GM12865 (cell line): ENCODE measurements around the gene CREBRF.
"Not testable (repeated sequence)": the region's sequence is repeated elsewhere in the genome, so short reads cannot be mapped to it uniquely, and the experiment has no call there.

Experiments used
- DNase-seq: peaks from one replicate; pipeline ENCODE4 v3.0.0; 2010; ENCODE audit warnings: low read depth
- H3K4me3 ChIP-seq: 2 replicates; pipeline ENCODE4 v1.5.1; 2011; ENCODE audit warnings: mild to moderate bottlenecking, low read depth, low read length, control low read depth
- TF ChIP-seq, protein P1 (sequence below): IDR thresholded peaks from 2 replicates; pipeline ENCODE4 v1.5.1; 2011; ENCODE audit warnings: low read length, control low read depth, low read depth, inconsistent platforms; ENCODE audit not compliant: insufficient read depth; ENCODE audit errors: missing control alignments

The CREBRF gene

GRCh38 chr5:173057062-173057924 lies 1.1 kb downstream of the CREBRF start:
- TF ChIP-seq, protein P1, sequence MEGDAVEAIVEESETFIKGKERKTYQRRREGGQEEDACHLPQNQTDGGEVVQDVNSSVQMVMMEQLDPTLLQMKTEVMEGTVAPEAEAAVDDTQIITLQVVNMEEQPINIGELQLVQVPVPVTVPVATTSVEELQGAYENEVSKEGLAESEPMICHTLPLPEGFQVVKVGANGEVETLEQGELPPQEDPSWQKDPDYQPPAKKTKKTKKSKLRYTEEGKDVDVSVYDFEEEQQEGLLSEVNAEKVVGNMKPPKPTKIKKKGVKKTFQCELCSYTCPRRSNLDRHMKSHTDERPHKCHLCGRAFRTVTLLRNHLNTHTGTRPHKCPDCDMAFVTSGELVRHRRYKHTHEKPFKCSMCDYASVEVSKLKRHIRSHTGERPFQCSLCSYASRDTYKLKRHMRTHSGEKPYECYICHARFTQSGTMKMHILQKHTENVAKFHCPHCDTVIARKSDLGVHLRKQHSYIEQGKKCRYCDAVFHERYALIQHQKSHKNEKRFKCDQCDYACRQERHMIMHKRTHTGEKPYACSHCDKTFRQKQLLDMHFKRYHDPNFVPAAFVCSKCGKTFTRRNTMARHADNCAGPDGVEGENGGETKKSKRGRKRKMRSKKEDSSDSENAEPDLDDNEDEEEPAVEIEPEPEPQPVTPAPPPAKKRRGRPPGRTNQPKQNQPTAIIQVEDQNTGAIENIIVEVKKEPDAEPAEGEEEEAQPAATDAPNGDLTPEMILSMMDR = no peak
- peak; percentile 99 for DNase-seq
- peak overlapping the region; percentile 96 for H3K4me3 ChIP-seq

DNA sequence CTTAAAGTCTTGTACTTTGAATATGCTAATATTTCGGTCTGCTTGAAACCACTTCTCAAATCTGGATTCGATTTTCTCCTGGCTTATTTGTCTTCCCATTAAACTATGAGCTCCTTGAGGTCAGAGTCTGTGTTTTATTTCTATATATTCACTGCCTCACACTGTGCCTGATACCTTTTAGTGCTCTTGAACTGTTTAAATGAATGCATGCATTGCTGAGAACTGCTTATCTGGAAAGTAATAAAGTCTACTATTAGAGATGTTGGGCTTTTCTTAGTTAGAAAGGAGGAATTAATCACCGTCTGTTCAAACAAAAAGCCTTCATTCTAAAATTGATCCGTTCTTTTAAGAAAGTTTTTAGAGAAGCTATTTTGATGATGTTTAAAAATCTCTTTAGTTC lies 6.0 kb downstream of the CREBRF start:
- no peak overlapping the region for H3K4me3 ChIP-seq
- TF ChIP-seq, protein P1 = no peak
- DNase-seq = no peak

- peak; percentile 25 for DNase-seq
- TF ChIP-seq, protein P1 = no peak
- H3K4me3 ChIP-seq = no peak overlapping the region
These were observed 9.0 kb downstream of the CREBRF start for GRCh38 chr5:173065155-173065554.

GRCh38 chr5:173069671-173070070 lies 13.5 kb downstream of the CREBRF start:
- H3K4me3 ChIP-seq = no peak overlapping the region
- TF ChIP-seq, protein P1 = no peak
- no peak for DNase-seq

DNA sequence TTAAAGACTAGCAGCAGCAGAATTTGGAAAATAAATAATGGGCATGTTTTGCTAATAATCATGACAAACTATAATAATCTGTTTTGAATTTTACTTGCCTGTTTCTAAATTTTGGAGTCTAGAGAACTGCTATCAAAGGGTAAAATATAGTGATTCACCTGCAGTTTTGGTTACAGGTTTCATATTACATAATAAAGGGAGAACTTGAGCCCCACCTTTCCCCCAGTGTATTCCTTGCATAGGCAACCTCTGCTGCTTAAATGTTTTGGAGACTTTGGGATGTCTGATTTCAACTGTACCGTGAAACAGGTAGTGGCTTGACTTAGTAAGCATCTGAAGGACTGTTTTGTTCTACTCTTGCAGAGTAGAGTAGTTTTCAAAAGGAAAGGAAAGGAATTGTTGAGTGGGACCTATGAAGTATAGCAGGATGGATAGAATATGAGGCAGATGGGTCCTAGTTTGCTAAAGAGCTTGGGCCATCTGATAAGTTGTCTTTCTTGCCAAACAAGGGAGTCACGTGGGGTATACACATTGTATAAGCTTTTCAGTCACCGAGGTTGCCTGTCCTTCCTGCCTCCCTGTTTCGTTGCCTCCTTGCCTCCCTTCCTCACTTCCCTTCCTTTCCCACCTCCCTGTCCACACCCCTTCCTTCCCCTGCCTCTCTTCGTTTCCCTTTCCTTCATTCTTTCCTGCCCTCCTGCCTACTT lies 19.1 kb downstream of the CREBRF start:
- DNase-seq = no peak
- H3K4me3 ChIP-seq = no peak overlapping the region
- TF ChIP-seq, protein P1 = no peak

- no peak for DNase-seq
- H3K4me3 ChIP-seq = no peak overlapping the region
- TF ChIP-seq, protein P1 = no peak
These were observed 19.8 kb downstream of the CREBRF start for GRCh38 chr5:173075970-173076369.

- DNase-seq, H3K4me3 ChIP-seq: not testable (repeated sequence)
These were observed 20.3 kb downstream of the CREBRF start for GRCh38 chr5:173076471-173076870.
